ENCODE results near the gene HBZ.
"Not testable (repeated sequence)": the region's sequence is repeated elsewhere in the genome, so short reads cannot be mapped to it uniquely, and the experiment has no call there.

Gene HBZ

GRCh38 chr16:140175-140857 lies 12.1 kb upstream of the HBZ start:
- no peak for DNase-seq

DNA sequence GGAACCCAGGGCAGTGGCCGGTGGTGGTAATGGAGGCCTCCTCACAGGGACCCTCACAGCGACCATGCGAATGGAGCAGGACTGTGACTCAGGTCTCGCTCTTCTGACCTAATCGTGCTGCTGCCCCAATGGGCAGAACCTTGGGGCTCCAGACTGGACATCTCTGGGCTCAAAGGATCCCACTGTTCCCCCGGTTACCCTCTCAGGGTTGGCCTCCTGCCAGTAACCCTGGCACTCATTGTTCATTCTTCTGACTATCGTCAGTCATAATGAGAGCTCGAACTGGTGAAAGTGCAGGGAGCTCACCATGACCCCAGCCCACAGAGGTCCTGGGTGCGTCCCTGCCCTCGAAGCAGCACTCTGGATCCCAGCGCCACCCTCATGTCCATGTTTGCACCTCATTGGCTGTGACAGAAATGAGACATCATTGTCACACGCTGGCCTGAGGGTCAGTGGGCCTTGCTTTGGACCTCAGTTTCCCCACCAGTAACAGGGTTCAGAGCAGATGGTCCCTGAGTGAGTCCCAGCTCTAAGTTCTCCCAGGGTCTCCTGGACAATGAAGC lies 10.0 kb upstream of the HBZ start:
- no peak for DNase-seq

DNA sequence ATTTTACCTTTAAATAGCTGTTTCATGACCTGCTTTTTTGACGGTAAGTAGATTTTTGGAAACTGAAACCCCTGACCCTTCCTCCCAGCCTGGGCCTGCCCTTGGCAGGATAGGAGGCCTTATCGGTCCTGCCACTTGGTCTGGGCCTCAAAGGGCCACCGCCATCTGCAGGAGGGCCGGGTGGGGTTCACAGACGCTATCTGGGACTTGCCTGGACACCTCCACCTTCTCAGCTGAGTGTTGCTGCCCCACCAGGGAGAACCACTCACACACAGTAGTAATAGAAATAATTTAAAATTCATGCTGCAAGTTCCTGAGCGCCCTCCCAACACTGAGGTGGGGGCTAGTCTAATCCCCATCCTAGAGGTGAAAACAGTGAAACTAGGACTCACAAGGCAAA lies 9.4 kb upstream of the HBZ start:
- no peak for DNase-seq

- no peak for DNase-seq
These were observed 9.0 kb upstream of the HBZ start for GRCh38 chr16:143456-143855.

DNA sequence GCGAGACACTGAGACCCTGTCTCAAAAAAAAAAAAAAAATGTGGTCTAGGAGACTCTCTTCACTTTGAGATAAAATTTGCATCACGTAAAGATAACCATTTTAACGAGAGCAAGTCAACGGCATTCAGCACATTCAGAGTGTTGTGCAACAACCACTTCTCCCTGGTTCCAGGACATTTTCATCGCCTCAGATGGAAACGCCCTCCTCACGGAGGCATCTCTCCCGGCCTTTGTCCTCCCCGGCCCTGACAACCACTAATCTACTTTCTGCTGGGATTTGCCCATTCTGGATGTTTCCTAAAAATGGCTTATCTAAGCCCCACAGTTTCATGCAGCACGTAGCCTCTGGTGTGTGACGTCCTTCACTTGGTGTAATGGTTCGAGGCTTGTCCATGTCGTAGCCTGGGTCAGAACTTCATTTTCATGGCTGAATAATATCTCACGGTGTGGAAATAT lies 7.6 kb upstream of the HBZ start:
- DNase-seq = no peak

DNA sequence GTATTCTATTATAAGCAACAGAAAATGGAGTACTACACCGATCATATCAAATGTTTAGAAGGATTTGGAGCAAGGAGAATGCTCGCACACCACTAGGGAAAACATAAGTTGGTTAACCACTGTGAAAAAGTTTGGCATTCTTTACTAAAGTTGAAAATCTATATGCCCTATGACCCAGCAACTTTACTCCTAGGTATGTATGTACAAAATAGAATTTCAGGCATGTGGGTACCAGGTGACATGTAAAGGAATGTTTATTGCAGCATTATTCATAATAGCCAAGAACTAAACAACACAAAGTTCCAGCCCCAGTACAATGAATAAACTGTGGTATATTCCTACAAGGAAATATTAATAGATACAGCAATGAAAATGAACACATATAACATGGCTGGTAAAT lies 5.8 kb upstream of the HBZ start:
- no peak for DNase-seq

- DNase-seq = no peak
These were observed 3.3 kb upstream of the HBZ start for GRCh38 chr16:149024-149660.

GRCh38 chr16:153129-153521 lies 681 bp downstream of the HBZ start:
- DNase-seq = not testable (repeated sequence)

GRCh38 chr16:153550-154216 lies 1.2 kb downstream of the HBZ start:
- not testable (repeated sequence) for DNase-seq

- no peak for DNase-seq
These were observed 2.0 kb downstream of the HBZ start for GRCh38 chr16:154217-155030.

- DNase-seq = no peak
These were observed 2.6 kb downstream of the HBZ start for GRCh38 chr16:155031-155398.

DNA sequence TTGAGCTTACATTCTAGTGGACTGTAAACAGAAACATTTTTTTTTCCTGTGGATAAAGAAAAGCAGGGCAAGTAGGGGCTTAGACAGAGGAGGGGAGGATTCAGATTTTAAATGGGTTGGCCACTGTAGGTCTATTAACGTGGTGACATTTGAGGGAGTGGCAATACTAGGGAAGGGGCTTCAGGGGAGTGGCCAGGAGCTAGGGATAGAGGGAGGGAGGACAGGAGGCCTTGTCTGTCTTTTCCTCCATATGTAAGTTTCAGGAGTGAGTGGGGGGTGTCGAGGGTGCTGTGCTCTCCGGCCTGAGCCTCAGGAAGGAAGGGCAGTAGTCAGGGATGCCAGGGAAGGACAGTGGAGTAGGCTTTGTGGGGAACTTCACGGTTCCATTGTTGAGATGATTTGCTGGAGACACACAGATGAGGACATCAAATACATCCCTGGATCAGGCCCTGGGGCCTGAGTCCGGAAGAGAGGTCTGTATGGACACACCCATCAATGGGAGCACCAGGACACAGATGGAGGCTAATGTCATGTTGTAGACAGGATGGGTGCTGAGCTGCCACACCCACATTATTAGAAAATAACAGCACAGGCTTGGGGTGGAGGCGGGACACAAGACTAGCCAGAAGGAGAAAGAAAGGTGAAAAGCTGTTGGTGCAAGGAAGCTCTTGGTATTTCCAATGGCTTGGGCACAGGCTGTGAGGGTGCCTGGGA lies 6.8 kb downstream of the HBZ start:
- no peak for DNase-seq

GRCh38 chr16:160242-160641 lies 7.8 kb downstream of the HBZ start:
- not testable (repeated sequence) for DNase-seq

DNA sequence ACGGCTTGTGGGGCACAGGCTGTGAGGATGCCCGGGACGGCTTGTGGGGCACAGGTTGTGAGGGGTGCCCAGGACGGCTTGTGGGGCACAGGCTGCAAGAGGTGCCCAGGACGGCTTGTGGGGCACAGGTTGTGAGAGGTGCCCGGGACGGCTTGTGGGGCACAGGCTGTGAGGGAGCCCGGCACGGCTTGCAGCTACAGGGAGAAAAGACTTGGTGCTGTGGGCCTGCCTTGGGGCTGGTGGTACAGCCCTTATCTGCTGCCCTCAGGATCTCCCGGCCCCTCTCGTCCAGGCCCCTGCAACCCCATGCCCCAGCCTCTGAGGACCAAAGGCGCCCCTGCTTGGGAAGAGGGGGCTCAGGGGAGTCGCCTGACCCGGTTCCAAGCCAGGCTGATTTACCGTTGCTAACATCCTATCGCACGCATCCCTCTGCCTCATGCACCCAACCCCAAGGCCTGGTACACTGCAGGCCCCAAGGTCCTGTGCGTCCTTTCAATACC lies 8.3 kb downstream of the HBZ start:
- no peak for DNase-seq

GRCh38 chr16:162271-162991 lies 10.0 kb downstream of the HBZ start:
- no peak for DNase-seq

DNA sequence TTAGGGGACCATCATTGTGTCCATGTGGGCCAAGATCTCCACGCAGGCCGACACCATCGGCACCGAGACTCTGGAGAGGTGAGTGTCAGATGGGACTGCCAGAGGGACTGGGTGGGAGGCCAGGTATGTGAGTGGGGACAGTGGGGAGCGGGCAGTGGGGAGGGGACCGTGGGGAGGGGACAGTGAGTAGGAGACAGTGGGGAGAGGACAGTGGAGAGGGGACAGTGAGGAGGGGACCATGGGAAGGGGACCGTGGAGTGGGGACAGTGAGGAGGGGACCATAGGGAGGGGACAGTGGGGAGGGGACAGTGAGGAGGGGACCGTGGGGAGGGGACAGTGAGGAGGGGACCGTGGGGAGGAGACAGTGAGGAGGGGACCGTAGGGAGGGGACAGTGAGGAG lies 10.7 kb downstream of the HBZ start:
- DNase-seq = not testable (repeated sequence)

DNA sequence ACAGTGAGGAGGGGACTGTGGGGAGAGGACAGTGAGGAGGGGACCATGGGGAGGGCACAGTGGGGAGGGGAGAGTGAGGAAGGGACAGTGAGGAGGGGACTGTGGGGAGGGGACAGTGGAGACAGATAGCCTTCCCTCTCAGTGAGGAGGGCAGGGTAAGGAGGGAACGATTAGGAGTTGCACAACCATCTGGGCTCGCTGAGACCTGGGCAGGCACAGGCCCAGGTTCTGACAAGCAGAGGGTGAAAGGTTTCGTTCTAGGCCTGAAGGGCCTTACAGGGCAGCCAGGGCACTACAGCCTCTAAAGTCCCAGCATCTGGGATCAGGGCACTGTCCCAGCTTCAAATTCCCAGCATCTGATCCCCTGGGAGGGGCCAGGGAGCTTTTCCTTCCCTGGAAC lies 11.3 kb downstream of the HBZ start:
- DNase-seq = not testable (repeated sequence)

DNA sequence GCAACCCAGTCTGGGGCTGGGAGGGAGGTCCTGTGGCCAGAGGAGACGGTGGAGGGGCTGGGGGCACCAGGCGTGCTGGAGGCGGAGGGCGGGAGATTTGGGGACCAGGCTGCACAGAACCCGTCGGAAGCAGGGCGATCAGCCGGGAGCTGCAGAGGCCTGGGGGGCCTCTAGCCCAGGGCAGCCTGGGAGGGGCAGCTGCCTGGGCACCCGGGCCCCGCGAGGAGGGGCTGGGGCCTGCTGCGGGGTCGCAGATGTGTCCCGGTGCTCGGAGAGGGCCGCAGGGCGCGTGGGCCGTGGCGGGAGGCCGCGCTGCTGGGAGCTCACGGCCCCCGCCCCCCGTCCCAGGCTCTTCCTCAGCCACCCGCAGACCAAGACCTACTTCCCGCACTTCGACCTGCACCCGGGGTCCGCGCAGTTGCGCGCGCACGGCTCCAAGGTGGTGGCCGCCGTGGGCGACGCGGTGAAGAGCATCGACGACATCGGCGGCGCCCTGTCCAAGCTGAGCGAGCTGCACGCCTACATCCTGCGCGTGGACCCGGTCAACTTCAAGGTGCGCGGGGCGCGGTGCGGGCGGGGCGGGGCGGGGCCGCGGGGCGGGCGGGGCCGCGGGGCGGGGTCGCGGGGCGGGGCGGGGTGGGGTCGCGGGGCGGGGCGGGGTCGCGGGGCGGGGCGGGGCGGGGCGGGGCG lies 11.8 kb downstream of the HBZ start:
- not testable (repeated sequence) for DNase-seq

- no peak for DNase-seq
These were observed 12.5 kb downstream of the HBZ start for GRCh38 chr16:164827-165538.
